NT2/D1 (cell line): ENCODE measurements around the gene TRABD2B.

Experiments used
- SUZ12 ChIP-seq: IDR thresholded peaks from 2 replicates; pipeline ENCODE4 v1.6.1; 2011; ENCODE audit not compliant: insufficient read length, insufficient read depth; ENCODE audit errors: extremely low read depth
- YY1 ChIP-seq: IDR thresholded peaks from 2 replicates; pipeline ENCODE4 v1.6.1; 2011; ENCODE audit not compliant: insufficient read length, insufficient read depth
- ZNF274 ChIP-seq: IDR thresholded peaks from 2 replicates; pipeline ENCODE4 v1.6.1; 2011; ENCODE audit warnings: mild to moderate bottlenecking, low read depth, low read length

DNA sequence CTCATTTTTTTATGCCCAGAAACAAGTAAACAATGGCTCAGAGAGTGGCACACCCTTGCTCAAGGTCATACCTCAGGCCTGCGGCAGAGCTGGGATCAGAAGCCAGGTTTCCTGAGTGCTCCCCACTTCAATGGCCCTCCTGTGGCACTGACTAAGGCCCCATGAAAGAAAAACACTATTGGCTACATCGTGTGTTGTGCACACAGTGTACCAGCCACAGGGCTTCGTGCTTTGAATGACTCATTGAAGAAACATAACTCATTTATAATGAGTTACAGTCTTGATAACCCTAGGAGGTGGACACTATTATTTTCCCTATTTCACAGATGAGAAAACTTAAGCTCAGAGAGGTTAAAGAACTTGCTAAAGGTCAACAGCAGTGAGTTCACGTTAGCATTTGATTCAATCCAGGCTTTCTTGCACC, 91.2 kb downstream of the TRABD2B start:
- no peak for TF ChIP-seq SUZ12
- TF ChIP-seq ZNF274, result no peak
- no peak for TF ChIP-seq YY1
